Keratinocyte (primary cell): ENCODE data around the gene EEIG2. TPM values are rescaled to one million over a fixed set of nuclear protein-coding genes. Genes with fewer than 3 reads are reported as not detected.
"Not testable (repeated sequence)": the region's sequence is repeated elsewhere in the genome, so short reads cannot be mapped to it uniquely, and the experiment has no call there.

Experiments used
- DNase-seq: peaks from one replicate; pipeline ENCODE4 v3.0.0-alpha.2; 2011; ENCODE audit warnings: low read depth, missing footprints, low spot score
- FAIRE-seq: peaks from 2 replicates; lab custom pipeline; 2011; peaks lifted over from hg19 to GRCh38; lab: Jason Lieb, UNC
- H2AFZ ChIP-seq: 2 replicates; pipeline ENCODE4 v1.6.0; 2012; ENCODE audit warnings: low read length, control low read depth, inconsistent platforms; ENCODE audit not compliant: control insufficient read depth
- H3K27ac ChIP-seq: 2 replicates; pipeline ENCODE4 v1.5.1; 2011; ENCODE audit warnings: low read length; ENCODE audit not compliant: control insufficient read depth, insufficient read depth
- H3K27me3 ChIP-seq: 3 replicates; pipeline ENCODE4 v1.6.0; 2011; ENCODE audit warnings: low read length; ENCODE audit not compliant: control insufficient read depth, insufficient read depth; ENCODE audit errors: extremely low read depth
- H3K36me3 ChIP-seq, 2 experiments: 2 replicates in 1 of 2; 3 replicates in 1 of 2; pipeline ENCODE4 v1.5.1; 2011; ENCODE audit warnings: low read length in 2 of 2, mild to moderate bottlenecking in 1 of 2; ENCODE audit not compliant: control insufficient read depth in 2 of 2, insufficient read depth in 2 of 2; ENCODE audit errors: extremely low read depth in 1 of 2
- H3K4me1 ChIP-seq: 3 replicates; pipeline ENCODE4 v1.5.1; 2011; ENCODE audit warnings: low read length; ENCODE audit not compliant: control insufficient read depth, insufficient read depth; ENCODE audit errors: extremely low read depth
- H3K4me2 ChIP-seq: 3 replicates; pipeline ENCODE4 v1.6.0; 2011; ENCODE audit warnings: low read depth, low read length; ENCODE audit not compliant: control insufficient read depth, insufficient read depth; ENCODE audit errors: extremely low read depth
- H3K4me3 ChIP-seq, 3 experiments: fragments of 200-600 bp in 1 of 3; sonication (generic) in 1 of 3; 2 replicates in 2 of 3; 3 replicates in 1 of 3; pipeline ENCODE4 v1.5.1; 2011 to 2016; ENCODE audit warnings: low read length in 3 of 3, mild to moderate bottlenecking in 3 of 3, control low read depth in 2 of 3, inconsistent platforms in 1 of 3, low read depth in 1 of 3, mixed read lengths in 1 of 3, mixed run types in 1 of 3, moderate library complexity in 1 of 3; ENCODE audit not compliant: control insufficient read depth in 2 of 3, insufficient read depth in 2 of 3; ENCODE audit errors: extremely low read depth in 1 of 3
- H3K79me2 ChIP-seq: 2 replicates; pipeline ENCODE4 v1.6.0; 2012; ENCODE audit warnings: low read length; ENCODE audit not compliant: control insufficient read depth, insufficient read depth
- H3K9ac ChIP-seq: 3 replicates; pipeline ENCODE4 v1.6.0; 2011; ENCODE audit warnings: low read length; ENCODE audit not compliant: control insufficient read depth, insufficient read depth; ENCODE audit errors: extremely low read depth
- H3K9me1 ChIP-seq: 3 replicates; pipeline ENCODE4 v1.6.0; 2011; ENCODE audit warnings: low read length; ENCODE audit not compliant: control insufficient read depth, insufficient read depth; ENCODE audit errors: extremely low read depth
- H3K9me3 ChIP-seq: 2 replicates; pipeline ENCODE4 v1.5.1; 2012; ENCODE audit warnings: low read depth, low read length; ENCODE audit not compliant: control insufficient read depth
- H4K20me1 ChIP-seq: 3 replicates; pipeline ENCODE4 v1.6.0; 2011; ENCODE audit warnings: low read length; ENCODE audit not compliant: control insufficient read depth, insufficient read depth; ENCODE audit errors: extremely low read depth
- CTCF ChIP-seq, 3 experiments: IDR thresholded peaks in 1 of 3; conservative IDR thresholded peaks in 1 of 3; optimal IDR thresholded peaks in 1 of 3; 2 replicates in 2 of 3; 3 replicates in 1 of 3; pipeline versions ENCODE3 to v1.5.1; 2011; ENCODE audit warnings: low read length in 3 of 3, mild to moderate bottlenecking in 3 of 3, moderate library complexity in 2 of 3, control low read depth in 1 of 3, inconsistent platforms in 1 of 3; ENCODE audit not compliant: insufficient read depth in 2 of 3; ENCODE audit errors: extremely low read depth in 1 of 3
- EZH2 ChIP-seq: IDR thresholded peaks from one replicate; pipeline ENCODE4 v1.6.1; 2012; ENCODE audit warnings: inconsistent platforms, mild to moderate bottlenecking, low read length, moderate library complexity
- dilution Hi-C: fragments of 300-500 bp; cut with MboI; formaldehyde crosslinking; loops from one replicate; pipeline ENCODE4 v1.7.0; 2020; ENCODE audit warnings: low sequenced_read_pairs; ENCODE audit not compliant: extremely low pct_ligation_motif_present
- polyA plus RNA-seq, 5 experiments: library from polyadenylated mRNA; depleted of rRNA in 3 of 5; stranded (reverse) in 3 of 5; stranded (forward) in 1 of 5; unstranded in 1 of 5; fragments of >200 nt; gene quantifications; 1 replicate in 1 of 5; 2 replicates in 3 of 5; 3 replicates in 1 of 5; pipeline versions ENCODE4 v1.2.1 to v1.2.3, GENCODE V29; 2011 to 2012; ENCODE audit warnings: missing spikeins in 2 of 5, low read depth in 1 of 5, low replicate concordance in 1 of 5

Gene EEIG2
- polyA plus RNA-seq, 1 donor (not counting 4 experiments of a cell fraction or from before 2014, with no cell fraction given), result 2.0 TPM

- Histone ChIP-seq H3K9me1 (no peaks in the 10 kb centered on the region), H3K9me3 (no peaks in the 10 kb centered on the region), H4K20me1 (no peaks in the 10 kb centered on the region), H3K4me1 (no peaks in the 10 kb centered on the region), H3K4me2 (no peak overlapping the region), H3K4me3 (no peak overlapping the region), H3K27me3 (no peaks in the 10 kb centered on the region), H2AFZ (no peak overlapping the region), H3K79me2 (no peaks in the 10 kb centered on the region), H3K9ac (no peak overlapping the region), H3K36me3 (no peaks in the 10 kb centered on the region), H3K27ac (no peak overlapping the region)
- FAIRE-seq (no peak), DNase-seq (no peak)
- dilution Hi-C loops, result no loop called here
- no peak for TF ChIP-seq CTCF (optimal IDR thresholded peaks at IDR 0.05 in 1 of 3, IDR thresholded peaks at IDR 0.05 in 1 of 3, conservative IDR thresholded peaks at IDR 0.05 in 1 of 3; ENCODE audit: extremely low read depth in 1 of 3, insufficient read depth in 2 of 3, low read length in 3 of 3)
- TF ChIP-seq EZH2, result no peak
Measured at GRCh38 chr1:108541861-108542260, 18.0 kb upstream of the EEIG2 start.

GRCh38 chr1:108547493-108547892, 12.4 kb upstream of the EEIG2 start:
- H4K20me1 ChIP-seq, DNase-seq, H3K9me1 ChIP-seq, H2AFZ ChIP-seq, H3K27ac ChIP-seq, FAIRE-seq, H3K27me3 ChIP-seq, H3K4me1 ChIP-seq, H3K79me2 ChIP-seq, H3K9ac ChIP-seq, H3K4me2 ChIP-seq, H3K36me3 ChIP-seq, dilution Hi-C loops, H3K9me3 ChIP-seq, H3K4me3 ChIP-seq: not testable (repeated sequence)

DNA sequence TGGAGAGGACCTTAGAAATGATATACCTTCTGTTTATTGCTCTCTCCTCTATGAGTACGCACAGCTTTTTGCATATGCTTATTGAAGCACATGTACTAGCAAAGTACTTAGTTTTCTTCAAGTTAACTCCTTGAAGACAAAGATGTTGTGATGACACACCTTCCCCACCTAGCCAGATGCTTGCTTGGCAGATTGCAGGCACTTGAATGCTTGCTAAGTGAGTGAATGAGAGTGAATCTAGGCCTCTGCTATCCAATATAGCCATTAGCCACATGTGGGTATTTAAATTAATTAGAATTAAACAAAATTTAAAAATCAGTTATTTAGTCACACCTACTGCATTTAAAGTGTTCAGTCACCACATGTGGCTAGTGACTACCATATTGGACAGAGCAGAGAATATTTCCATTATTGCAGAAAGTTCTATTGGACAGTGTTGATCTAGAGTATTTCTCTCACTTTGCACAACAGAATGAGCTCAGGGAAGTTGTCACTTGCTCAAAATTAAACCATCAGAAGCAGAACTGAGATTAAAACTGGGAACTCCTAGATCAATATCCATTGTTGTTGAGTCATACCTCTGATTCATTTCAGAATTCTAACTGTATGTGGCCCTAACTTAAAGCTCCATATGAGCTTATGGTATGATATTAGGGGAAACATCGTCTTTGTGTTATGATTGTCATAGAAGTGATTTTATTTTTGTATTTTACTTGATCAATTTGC, 8.6 kb upstream of the EEIG2 start:
- H3K27ac ChIP-seq, result no peak overlapping the region
- no peak overlapping the region for H2AFZ ChIP-seq
- no peaks in the 10 kb centered on the region for H3K4me1 ChIP-seq
- dilution Hi-C loops, result no loop called here
- TF ChIP-seq EZH2 (no peak), CTCF (optimal IDR thresholded peaks at IDR 0.05 in 1 of 3, IDR thresholded peaks at IDR 0.05 in 1 of 3, conservative IDR thresholded peaks at IDR 0.05 in 1 of 3; ENCODE audit: extremely low read depth in 1 of 3, insufficient read depth in 2 of 3, low read length in 3 of 3) (no peak)
- no peak overlapping the region for H3K4me2 ChIP-seq
- H3K27me3 ChIP-seq, result no peaks in the 10 kb centered on the region
- no peaks in the 10 kb centered on the region for H4K20me1 ChIP-seq
- no peaks in the 10 kb centered on the region for H3K79me2 ChIP-seq
- H3K36me3 ChIP-seq, result no peaks in the 10 kb centered on the region
- no peak for DNase-seq
- no peak for FAIRE-seq
- H3K4me3 ChIP-seq, result no peak overlapping the region
- H3K9me3 ChIP-seq, result no peaks in the 10 kb centered on the region
- H3K9me1 ChIP-seq, result no peaks in the 10 kb centered on the region
- no peak overlapping the region for H3K9ac ChIP-seq
